NCI-H748 (cell line): ENCODE results near the gene ARHGAP10.
"Not testable (repeated sequence)": the region's sequence is repeated elsewhere in the genome, so short reads cannot be mapped to it uniquely, and the experiment has no call there.

Experiments used
- DNase-seq: peaks from one replicate; lab custom pipeline; 2025; ENCODE audit not compliant: unreplicated experiment; lab: John Stamatoyannopoulos, UW

Gene ARHGAP10

DNA sequence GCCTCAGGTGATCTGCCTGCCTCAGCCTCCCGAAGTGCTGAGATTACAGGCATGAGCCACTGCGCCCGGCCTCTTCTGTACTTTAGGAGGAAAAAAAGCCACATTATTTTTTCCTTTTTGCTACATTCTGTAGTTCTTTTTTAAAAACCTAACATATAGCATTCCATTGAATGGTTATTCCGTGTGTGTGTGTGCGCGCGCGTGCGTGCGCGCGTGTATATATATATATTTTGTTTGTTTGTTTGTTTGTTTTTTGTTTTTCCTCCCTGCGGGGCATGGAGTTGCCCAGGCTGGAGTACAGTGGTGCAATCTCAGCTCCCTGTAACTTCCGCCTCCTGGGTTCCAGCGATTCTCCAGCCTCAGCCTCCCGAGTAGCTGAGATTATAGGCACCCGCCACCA, 59.5 kb downstream of the ARHGAP10 start:
- no peak for DNase-seq

DNA sequence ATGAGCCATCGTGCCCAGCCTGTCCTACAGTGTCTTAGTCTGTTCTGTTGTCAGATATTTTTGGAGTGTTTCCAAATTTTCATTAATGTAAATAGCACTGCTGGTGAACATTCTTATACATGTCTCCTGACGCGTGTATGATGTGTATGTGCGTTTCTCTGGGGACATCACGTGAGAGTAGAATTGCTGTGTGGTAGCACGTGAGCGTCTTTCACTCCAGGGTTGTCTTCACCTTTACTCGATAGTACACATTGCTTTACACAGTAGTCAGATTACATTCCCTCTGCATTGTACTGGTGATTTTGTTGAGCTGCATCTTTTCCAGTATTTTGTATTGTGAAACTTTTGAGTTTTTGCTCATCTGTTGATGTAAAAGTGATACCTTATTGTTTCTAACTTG, 60.0 kb downstream of the ARHGAP10 start:
- DNase-seq, result no peak

DNA sequence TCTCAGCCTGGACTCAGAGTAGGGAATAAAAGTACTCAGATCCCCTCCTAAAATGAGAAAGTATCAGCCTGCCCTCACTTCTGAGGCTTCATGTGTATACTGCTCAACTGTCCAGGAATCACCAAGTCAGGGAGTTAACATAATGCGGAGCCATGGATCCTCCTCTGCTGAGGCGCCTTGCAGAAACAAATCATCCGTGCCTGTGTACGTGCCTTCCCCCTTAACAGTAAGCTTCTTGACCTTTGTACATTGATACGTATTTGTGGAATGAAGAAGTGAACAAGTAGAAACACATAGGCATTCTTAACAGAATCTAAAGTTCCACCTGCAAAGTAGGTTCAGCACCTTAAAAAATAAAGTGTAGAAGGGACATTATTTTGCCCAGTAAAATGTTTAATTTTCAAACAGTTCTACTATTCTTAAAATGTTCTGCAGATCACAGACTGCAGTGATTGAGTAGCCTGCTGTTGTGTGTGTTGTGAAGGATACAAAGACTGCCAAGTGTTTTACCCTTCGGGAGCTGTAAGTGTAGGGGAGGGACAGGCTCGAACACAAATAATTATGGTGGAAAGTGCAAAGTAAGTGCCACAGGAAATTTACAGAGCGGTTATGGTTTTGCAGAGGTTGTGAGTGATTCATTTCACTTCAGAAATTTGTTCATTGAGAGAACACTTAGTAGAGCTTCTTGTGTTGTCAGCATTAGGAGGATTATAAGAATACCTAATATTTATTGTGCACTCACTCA, 61.9 kb downstream of the ARHGAP10 start:
- no peak for DNase-seq

DNA sequence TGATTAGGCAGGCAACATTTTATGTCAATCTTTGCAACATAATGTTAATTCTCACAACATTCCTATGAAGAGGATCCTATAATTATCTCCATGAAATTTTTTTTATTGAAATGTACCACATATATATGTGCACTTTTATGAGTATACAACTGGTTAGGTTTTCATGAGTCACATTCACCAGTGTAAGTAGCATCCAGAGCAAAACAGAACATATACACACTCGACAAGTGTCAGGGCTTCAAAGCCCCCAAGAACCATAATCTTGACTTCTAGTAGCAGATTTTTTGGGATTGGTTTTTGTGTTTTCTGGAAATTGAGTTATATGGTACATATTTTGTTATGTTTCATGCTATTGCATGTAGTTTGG, 62.4 kb downstream of the ARHGAP10 start:
- no peak for DNase-seq

DNA sequence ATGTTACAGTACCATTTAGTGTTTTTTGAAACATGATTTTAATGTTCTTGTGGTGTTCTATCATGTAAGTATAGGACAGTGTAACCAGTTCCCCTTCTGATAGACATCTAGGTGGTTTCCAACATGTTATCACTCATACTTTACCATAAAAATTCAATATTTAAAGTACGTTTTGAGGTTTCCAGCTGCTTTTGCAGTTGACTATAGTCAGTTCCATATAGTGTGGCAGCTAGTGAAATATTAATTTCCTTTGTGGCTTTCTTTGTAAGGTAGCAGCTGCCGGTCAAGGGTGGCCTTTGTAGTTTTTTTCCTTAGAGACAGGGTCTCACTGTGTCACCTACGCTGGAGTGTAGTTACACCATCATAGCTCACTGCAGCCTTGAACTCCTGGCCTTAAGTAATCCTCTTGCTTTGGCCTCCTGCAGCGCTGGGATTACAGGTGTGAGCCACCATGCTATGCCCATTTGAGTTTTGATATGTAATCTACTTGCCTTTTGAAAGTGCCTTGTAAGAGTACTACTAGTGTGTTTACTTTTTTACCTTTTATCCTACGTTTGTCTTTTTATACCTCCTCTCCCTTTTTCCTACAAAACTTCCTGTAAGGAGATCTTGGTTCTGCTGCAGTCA, 63.0 kb downstream of the ARHGAP10 start:
- no peak for DNase-seq

DNA sequence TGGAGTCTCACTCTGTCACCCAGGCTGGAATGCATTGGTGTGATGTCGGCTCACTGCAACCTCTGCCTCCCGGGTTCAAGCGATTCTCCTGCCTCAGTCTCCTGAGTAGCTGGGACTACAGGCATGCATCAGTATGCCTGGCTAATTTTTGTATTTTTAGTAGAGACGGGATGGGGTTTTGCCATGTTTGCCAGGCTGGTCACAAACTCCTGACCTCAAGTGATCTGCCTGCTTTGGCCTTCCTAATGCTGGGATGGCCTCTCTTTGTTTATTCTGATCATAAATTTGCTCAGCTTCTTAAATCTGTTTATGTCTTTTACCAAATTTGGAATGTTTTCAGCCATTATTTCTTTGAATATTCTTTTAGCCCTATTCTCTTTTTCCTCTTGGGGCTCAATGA, 67.2 kb downstream of the ARHGAP10 start:
- not testable (repeated sequence) for DNase-seq

DNA sequence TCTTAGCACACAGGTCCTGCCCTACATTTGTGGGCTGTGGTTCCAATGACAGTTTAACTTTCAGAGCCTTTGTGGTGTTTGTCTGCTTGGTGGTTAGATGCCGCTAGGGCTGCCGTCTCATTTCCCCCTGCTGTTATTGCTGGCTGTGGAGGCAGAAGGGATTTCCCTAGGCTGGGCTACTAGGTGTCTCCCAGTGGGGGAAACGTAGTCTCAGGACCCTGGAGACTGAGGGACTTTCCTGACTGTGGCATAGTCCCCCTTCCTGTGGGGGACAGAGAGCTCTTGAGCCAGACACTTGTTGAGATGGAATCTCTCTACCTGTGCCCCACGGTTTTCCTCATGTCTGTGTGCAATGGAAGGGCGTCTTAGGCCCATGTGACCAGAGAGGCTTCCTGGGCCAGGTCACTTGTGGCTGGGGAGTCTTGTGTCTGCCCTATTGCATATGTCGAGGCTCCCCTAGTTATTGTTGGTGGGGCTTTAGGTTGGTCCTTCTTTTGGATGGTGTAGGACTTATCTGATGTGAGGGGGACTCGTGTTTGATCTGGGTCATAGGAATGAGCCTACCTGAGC, 68.2 kb downstream of the ARHGAP10 start:
- no peak for DNase-seq

DNA sequence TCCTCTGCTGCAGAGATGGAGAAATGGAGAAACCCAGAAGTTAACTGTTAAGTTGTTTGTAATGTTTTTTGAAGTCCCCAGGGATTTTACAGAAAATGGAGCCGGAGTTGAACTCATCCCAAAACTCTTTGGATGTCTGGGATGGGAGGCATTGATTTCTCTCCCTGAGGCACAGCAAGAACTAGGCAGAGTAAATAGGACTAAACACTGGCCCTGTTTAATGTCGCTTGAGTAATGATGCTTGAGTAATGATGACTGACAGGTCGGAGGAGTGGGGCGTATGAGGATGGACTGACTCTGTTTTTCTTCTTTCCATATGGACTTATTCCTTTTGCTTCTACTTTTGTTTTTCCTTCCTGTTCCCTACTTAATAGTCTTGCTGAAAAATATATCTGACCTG, 69.9 kb downstream of the ARHGAP10 start:
- no peak for DNase-seq

DNA sequence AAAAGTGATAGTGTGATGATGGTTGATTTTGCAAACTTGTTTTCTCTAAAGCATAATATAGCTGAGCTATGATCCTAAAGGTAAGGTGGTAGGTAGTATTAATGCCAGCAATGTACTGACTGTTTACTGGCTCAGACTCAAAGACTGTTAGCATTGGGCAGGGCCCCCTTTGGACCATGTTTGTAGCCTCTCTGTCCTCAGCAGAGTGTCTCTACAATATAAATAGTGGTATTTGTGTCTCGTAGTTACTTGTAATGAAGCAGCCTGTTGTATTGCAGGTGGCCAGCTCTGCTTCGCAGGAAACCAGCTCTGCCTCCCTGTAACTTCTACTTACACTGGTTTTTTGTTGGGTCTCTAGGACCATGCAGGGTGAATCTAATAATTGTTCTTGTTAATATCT, 70.5 kb downstream of the ARHGAP10 start:
- DNase-seq, result no peak

DNA sequence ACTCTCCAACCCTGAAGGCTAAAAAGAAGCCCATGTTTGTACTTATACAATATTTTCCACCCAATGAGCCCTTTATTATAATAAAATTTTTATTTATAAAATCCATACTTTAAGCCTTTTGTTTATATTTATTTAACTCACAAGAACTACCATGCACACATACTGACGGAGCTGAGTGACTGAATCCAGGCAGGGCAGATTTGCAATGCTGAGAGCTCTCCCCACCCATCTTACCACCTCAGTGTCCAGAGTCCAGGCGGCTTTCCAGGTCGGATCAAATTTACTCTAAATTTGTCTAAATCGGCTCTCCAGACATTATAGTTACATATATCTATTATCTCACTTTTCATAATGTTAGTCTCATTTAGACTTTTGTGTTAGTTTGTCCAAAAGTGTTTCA, 74.1 kb downstream of the ARHGAP10 start:
- no peak for DNase-seq

DNA sequence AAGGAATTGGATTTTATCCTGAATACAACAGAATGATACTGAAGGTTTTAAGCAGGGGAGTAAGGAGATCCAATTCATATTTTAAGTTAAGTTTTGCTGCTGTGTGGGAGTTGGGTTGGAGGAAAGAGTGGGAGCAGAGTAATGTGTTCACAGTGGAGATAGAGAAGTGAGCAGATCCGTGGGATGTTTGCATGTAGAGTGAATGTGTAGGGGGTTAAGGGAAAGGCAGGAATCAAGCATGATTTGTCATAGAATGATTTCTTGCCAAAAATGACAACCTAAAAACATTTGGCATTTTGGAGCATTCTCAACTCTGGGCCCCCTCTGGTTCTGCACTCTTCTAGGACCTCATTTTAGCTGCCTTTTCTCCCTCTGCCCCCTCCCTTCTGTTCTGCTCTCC, 76.6 kb downstream of the ARHGAP10 start:
- no peak for DNase-seq

DNA sequence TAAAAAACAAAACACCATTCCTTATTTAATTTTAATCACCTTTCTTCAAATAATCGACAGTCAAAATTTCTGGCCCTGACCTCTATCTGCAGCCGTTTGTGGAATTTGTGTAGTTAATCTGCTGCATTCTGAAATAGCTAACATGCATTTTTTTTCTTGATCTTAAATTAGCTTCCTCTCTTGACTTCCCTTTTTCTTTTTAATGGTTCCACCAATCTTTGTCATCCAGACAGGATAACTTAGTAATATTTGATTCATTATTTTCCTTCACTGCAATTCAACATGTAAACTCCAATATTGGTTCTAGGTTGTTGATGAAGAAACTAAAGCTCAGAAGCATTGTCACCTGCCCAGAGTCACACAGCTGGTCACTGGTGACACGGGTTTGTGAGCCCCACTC, 77.3 kb downstream of the ARHGAP10 start:
- no peak for DNase-seq

DNA sequence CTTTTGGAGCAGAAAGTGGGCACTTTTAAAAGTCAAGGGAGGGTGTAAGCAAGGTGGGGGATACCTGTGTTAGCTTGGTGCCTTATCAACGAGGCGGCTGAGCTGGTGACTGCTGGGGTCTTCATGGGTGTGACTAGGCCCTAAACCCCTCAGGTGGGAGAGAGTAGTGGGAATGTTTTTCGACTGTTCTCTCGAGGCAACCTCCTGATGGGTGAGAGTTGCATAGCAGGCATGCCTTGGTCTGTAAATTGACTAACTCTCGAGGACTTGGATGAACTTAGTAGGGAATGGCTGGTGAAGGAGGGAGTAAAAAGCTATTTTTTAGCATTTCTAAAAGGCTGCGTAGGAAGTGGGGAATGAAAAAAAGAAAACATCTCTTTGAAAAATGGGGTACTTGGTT, 80.0 kb downstream of the ARHGAP10 start:
- DNase-seq, result no peak

DNA sequence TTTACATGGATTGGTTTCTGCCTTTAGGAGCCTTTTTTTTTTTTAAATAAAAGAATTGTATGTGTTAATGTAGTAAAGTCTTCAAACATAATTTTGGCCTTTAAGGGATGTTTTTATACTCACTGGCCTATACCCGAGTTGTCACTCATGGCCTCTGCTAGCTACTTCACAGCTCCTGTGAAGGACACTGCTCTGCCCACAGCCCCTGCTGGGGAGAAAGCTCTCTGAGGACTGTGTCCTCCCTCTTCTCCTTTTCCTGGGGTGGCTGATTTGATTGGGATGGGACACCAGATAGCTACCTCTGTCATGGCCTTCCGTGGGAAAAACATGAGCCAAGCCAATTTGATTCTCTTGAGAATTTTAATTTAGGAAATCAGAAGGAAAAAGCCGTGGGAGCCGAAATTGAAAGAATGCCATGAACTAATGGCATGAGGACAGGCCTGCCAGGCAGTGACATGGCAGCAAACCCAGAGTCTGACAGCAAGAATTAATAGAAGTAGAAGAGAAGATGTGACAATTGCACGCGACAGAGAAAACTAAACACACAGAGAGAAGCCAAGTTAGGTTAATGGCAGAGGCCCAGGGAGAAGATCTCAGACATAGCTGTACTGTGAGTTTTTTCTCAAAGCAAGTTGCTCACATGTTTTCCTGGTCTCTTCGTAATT, 81.4 kb downstream of the ARHGAP10 start:
- no peak for DNase-seq

DNA sequence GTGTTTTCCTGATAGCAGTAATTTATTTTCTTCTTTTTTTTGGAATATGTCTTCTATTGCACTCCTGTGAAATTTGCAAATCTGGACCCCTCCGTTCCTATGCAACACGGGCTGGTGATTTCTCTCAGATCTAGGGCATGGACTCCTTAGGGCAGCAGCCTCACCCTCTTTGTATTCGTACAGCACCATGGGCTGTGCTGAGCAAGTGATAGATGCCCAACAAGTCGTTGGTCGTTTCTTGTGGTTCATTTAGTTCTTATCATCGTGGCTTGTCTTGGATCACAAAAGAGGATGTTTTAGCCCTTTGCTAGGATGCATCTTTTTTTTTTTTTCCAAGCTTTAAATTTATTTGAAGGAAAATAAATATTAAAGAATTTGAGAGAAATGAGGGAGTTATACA, 82.1 kb downstream of the ARHGAP10 start:
- no peak for DNase-seq

DNA sequence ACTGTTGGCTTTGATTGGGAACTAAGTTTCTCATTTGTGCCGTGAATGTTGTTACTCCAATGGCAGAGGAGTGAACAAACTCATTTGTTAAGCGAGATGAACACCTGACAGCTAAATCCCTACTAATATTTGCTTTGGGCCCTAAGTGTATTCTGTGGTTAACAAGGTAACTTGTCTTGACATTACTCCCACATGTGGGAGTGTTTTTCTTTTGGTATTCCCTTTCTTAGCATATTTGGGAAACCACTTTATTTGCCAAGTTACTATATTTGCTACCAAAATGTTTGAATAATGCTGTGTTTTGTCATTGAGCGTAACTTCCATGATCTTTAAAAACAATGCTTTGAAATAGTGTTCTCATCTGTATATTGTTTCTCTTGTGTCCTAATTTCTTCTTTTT, 82.5 kb downstream of the ARHGAP10 start:
- no peak for DNase-seq

DNA sequence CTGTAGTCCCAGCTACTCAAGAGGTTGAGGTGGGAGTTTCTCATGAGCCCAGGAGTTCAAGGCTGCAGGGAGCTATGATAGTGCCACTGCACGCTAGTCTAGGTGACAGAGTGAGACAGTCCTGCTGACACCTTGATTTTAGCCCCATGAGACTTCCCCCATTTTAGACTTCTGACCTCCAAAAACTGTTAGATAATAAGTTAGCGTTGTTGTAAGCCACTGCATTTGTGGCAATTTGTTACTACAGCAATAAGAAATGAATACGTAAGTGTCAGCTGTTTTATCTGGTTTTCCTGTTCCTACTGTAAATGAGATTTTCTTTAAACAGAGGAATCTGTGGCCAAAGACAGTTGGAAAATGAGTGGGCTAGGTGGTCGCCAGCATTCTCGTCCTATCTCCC, 83.9 kb downstream of the ARHGAP10 start:
- DNase-seq, result no peak

DNA sequence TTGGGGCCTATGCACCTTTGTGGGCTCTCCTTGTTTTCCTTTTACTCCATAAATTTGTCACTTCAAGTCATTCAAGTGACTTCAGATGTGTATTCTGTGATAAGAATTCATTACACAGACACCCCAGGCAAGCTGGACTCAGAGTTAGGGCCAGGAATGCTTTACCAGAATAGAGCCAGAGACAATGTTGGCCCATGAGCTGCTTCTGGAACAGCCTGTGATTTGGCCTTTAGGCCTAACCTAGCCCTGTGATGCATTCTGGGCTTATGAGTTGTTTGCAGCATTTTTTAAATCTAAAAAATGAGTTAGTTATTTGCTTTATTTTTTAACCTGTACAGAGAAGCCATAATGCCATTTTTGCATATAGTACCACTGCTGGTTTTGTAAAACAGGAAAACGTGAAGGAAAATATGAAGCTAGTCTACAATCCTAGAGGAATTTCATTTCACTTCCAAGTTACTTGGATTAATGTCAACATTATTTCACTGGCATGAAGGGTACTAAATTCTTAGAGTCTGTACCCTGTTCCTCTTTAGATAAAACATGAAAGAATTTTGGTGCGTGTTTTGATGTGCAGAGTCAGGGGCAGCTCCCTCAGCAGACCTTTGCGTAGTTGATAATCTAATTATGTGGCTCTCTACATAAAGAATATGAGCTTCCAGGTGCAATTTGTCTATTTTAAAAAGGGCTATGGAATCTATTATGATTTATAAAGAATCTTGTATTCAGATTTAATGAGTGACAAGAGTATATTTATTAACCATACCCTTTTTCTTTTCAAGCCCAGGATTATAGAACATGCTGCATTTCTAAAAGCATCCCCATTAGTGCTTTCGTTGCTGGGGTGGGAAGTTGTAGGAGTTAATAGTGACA, 84.7 kb downstream of the ARHGAP10 start:
- no peak for DNase-seq

DNA sequence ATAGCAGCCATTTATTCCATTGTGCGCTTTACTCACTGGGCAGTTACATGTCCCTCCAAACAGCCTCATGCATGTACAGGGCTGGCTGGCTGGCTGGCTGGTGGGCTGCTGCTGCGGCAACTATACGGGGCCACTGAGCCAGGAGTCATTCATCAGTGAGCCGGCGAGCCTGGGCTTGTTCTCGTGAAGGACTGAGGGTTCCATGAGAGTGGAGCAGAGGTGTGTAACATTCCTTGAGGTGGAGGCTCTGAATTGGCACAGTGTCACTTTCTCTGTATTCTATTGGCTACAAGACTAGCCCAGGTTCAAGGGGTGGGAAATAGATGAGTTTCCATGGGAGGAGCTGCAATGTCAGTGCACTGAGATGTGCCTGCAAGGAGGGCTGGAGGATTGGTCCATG, 89.1 kb downstream of the ARHGAP10 start:
- DNase-seq, result no peak

DNA sequence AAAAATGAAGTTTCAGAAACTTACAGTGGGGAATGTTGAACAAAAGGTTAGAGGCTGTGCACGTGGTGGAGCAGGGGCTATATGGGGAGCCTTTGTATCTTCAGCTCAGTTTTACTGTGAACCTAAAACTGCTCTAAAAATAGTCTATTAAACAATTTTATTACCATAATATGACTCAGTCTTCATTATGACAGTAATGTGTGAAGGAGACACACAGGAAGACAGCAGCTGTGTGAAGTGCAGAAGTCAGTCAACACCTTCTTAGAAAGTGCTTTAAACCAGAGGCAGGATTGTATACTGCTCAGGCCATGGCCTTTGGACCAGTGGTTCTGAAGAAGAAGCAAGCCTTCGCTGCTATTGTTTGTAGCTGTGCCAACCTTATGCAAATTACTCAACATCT, 89.7 kb downstream of the ARHGAP10 start:
- no peak for DNase-seq

DNA sequence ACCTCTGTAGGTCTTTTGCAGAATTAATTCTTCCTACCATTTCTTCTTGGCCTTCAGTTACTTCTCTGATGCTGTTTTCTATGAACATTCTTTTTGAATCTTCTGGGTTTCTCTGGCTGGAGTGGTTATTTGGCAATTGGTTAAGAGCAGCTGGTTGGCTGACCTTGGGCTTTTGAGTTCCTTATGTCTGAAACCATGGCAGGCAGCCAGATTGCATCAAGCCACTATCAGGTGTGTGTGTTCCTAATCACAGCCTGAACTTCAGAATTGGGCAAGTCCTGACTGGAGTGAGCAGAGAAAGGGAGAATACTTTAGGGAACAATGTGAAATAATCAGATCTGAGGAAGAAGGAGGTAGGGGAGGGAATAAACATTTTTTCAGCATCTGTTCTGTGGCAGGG, 90.2 kb downstream of the ARHGAP10 start:
- DNase-seq, result no peak
